T-helper 9 cell (primary cell): Measurements from ENCODE around the gene IPO5.
"Not testable (repeated sequence)": the region's sequence is repeated elsewhere in the genome, so short reads cannot be mapped to it uniquely, and the experiment has no call there.

Experiments used
- DNase-seq: peaks from one replicate; pipeline ENCODE4 v3.0.0-alpha.2; 2020
- total RNA-seq, 2 donors: gene quantifications; one replicate each; lab custom pipeline; 2026; lab: John Stamatoyannopoulos, UW

Gene IPO5
- 84.9 to 184 reads per million in 2 donors for total RNA-seq

- DNase-seq = no peak
Measured at GRCh38 chr13:97953376-97953970, at the start of gene IPO5. TSS of gene IPO5 (plus strand) at chr13:97953675. CDS start at chr13:97976697, 23,022 bp downstream.

GRCh38 chr13:97904059-97904458 is 49.4 kb upstream of the IPO5 start:
- DNase-seq = no peak

GRCh38 chr13:97905517-97905916 is 48.0 kb upstream of the IPO5 start:
- no peak for DNase-seq

GRCh38 chr13:97911311-97912138 is 42.0 kb upstream of the IPO5 start:
- DNase-seq = no peak

- DNase-seq = no peak
Measured at GRCh38 chr13:97912139-97912535, 41.3 kb upstream of the IPO5 start.

- no peak for DNase-seq
Measured at GRCh38 chr13:97913206-97913605, 40.3 kb upstream of the IPO5 start.

GRCh38 chr13:97914540-97914939 is 38.9 kb upstream of the IPO5 start:
- DNase-seq = no peak

GRCh38 chr13:97921176-97921816 is 32.2 kb upstream of the IPO5 start:
- DNase-seq = no peak

GRCh38 chr13:97928301-97928700 is 25.2 kb upstream of the IPO5 start:
- DNase-seq = no peak

- no peak for DNase-seq
Measured at GRCh38 chr13:97932036-97932435, 21.4 kb upstream of the IPO5 start.

- no peak for DNase-seq
Measured at GRCh38 chr13:97932647-97933046, 20.8 kb upstream of the IPO5 start.

- no peak for DNase-seq
Measured at GRCh38 chr13:97933776-97934175, 19.7 kb upstream of the IPO5 start.

GRCh38 chr13:97934590-97934989 is 18.9 kb upstream of the IPO5 start:
- no peak for DNase-seq

- no peak for DNase-seq
Measured at GRCh38 chr13:97935071-97935470, 18.4 kb upstream of the IPO5 start.

GRCh38 chr13:97936036-97936435 is 17.4 kb upstream of the IPO5 start:
- DNase-seq = no peak

- no peak for DNase-seq
Measured at GRCh38 chr13:97938706-97939475, 14.6 kb upstream of the IPO5 start.

- DNase-seq = no peak
Measured at GRCh38 chr13:97944396-97945029, 9.0 kb upstream of the IPO5 start.

GRCh38 chr13:97945342-97945741 is 8.1 kb upstream of the IPO5 start:
- no peak for DNase-seq

- DNase-seq = no peak
Measured at GRCh38 chr13:97945792-97946419, 7.6 kb upstream of the IPO5 start.

GRCh38 chr13:97946951-97947588 is 6.4 kb upstream of the IPO5 start:
- DNase-seq = no peak

GRCh38 chr13:97948041-97948440 is 5.4 kb upstream of the IPO5 start:
- DNase-seq = no peak

GRCh38 chr13:97949316-97949715 is 4.2 kb upstream of the IPO5 start:
- not testable (repeated sequence) for DNase-seq
